Panc1 (cell line): ENCODE results near the gene ACER2. TPM values are rescaled to one million over a fixed set of nuclear protein-coding genes. Genes with fewer than 3 reads are reported as not detected.
"Not testable (repeated sequence)": the region's sequence is repeated elsewhere in the genome, so short reads cannot be mapped to it uniquely, and the experiment has no call there.

Experiments used
- ATAC-seq: fragments of 200-7000 bp; cut with Tn5 transposase; 2 replicates; pipeline ENCODE4 v1.9.1; 2020; ENCODE audit warnings: mild to moderate bottlenecking, moderate library complexity
- BruUV-seq: library from RNA; stranded (reverse); fragments of 400-500 nt; replicated peaks from 2 replicates; lab custom pipeline; 2021; lab: Mats Ljungman, UMichigan
- CTCF ChIA-PET: fragments of 300-600 bp; sonication (Branson Sonifier 250); formaldehyde crosslinking; loops from one replicate; lab custom pipeline; 2022; ENCODE audit warnings: antibody characterized with exemption; lab: Charles Lee
- POLR2A ChIA-PET: fragments of 300-600 bp; sonication (Branson Sonifier 250); formaldehyde crosslinking; loops from one replicate; lab custom pipeline; 2022; ENCODE audit warnings: antibody characterized with exemption; lab: Charles Lee
- DNase-seq: peaks from one replicate; pipeline ENCODE4 v3.0.0-alpha.2; 2010; ENCODE audit warnings: low read depth, low spot score
- H3K27ac ChIP-seq: 2 replicates; pipeline ENCODE4 v1.5.1; 2011; ENCODE audit warnings: mild to moderate bottlenecking, low read length, inconsistent platforms
- H3K27me3 ChIP-seq: fragments of 200-500 bp; sonication (Bioruptor generic); 2 replicates; pipeline ENCODE4 v1.6.0; 2014; ENCODE audit warnings: low read length, inconsistent platforms; ENCODE audit not compliant: control insufficient read depth, insufficient read depth
- H3K36me3 ChIP-seq: fragments of 200-500 bp; sonication (Bioruptor generic); 2 replicates; pipeline ENCODE4 v1.5.1; 2014; ENCODE audit warnings: inconsistent platforms, mild to moderate bottlenecking, low read length, moderate library complexity; ENCODE audit not compliant: control insufficient read depth, insufficient read depth
- H3K4me1 ChIP-seq: 2 replicates; pipeline ENCODE4 v1.5.1; 2011; ENCODE audit warnings: inconsistent platforms, mild to moderate bottlenecking, low read length, moderate library complexity; ENCODE audit not compliant: control insufficient read depth, insufficient read depth
- H3K4me3 ChIP-seq, 2 experiments: 2 replicates each; pipeline ENCODE4 v1.5.1; 2011 to 2012; ENCODE audit warnings: low read depth in 2 of 2, low read length in 2 of 2, mild to moderate bottlenecking in 2 of 2, inconsistent platforms in 1 of 2, moderate library complexity in 1 of 2
- H3K9me3 ChIP-seq: fragments of 200-500 bp; sonication (Bioruptor generic); 2 replicates; pipeline ENCODE4 v1.5.1; 2014; ENCODE audit warnings: low read depth, mild to moderate bottlenecking, inconsistent platforms, low read length, moderate library complexity; ENCODE audit not compliant: control insufficient read depth, insufficient read depth
- POLR2AphosphoS5 ChIP-seq: IDR thresholded peaks from 2 replicates; pipeline ENCODE4 v1.6.1; 2012; ENCODE audit warnings: mild to moderate bottlenecking, low read depth, low read length, moderate library complexity
- SIN3A ChIP-seq: IDR thresholded peaks from 2 replicates; pipeline ENCODE4 v1.6.1; 2012; ENCODE audit warnings: low read depth, mild to moderate bottlenecking, low read length, moderate library complexity, borderline replicate concordance; ENCODE audit not compliant: insufficient read depth
- TCF7L2 ChIP-seq: IDR thresholded peaks from 2 replicates; pipeline ENCODE4 v1.6.1; 2011; ENCODE audit warnings: mild to moderate bottlenecking, low read depth, low read length, inconsistent platforms
- in situ Hi-C: cut with HindIII; loops from 2 replicates; pipeline ENCODE4 v1.10.0; 2016; ENCODE audit warnings: low sequenced_read_pairs, low pct_unique_long_range_greater_than_20kb
- intact Hi-C: fragments of 100-400 bp; cut with micrococcal nuclease; formaldehyde crosslinking; loops from one replicate; pipeline ENCODE4 v1.10.0; 2022; ENCODE audit not compliant: unreplicated experiment
- total RNA-seq: library from RNA; stranded (reverse); gene quantifications from one replicate; pipeline ENCODE4 v1.2.1, GENCODE V29; 2021; ENCODE audit not compliant: unreplicated experiment
- TF ChIP-seq, protein P1 (sequence below): fragments of 450-650 bp; IDR thresholded peaks from 2 replicates; pipeline ENCODE4 v1.5.1; 2017; ENCODE audit warnings: mild to moderate bottlenecking
- TF ChIP-seq, protein P2 (sequence below), 2 experiments: IDR thresholded peaks; 2 replicates each; pipeline ENCODE4 v1.6.1; 2011 to 2012; ENCODE audit warnings: low read depth in 2 of 2, control low read depth in 1 of 2, low read length in 1 of 2, mild to moderate bottlenecking in 1 of 2, moderate library complexity in 1 of 2; ENCODE audit not compliant: insufficient read depth in 1 of 2

The ACER2 gene
- total RNA-seq, 1 experiment from 2014 or later, result 1.3 TPM

DNA sequence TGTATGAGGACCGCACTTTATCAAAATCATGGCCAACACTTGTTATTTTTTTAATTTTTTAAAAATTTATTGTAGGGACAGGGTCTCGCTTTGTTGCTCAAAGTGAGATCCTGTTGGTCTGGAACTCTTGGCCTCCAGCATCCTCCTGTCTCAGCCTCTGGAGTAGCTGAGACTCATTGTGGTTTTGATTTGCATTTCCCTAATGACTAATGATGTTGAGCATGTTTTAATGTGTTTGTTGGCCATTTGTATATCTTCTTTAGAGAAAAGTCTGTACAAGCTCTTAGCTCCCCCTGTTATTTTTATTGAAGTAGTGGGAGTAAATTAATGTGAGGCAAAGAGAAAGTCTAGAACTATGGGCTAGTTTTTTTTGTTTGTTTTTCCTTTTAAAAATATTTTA is 27.2 kb upstream of the ACER2 start:
- no peaks in the 10 kb centered on the region; the same call in 1 of the 2 replicates for H3K4me1 ChIP-seq
- ChIA-PET POLR2A (no interaction called here), CTCF (no interaction called here)
- no TSS peak for BruUV-seq
- H3K4me3 ChIP-seq, result no peak overlapping the region
- no peak for TF ChIP-seq TCF7L2
- TF ChIP-seq SIN3A, result no peak
- TF ChIP-seq POLR2AphosphoS5, result no peak
- TF ChIP-seq, protein P1, sequence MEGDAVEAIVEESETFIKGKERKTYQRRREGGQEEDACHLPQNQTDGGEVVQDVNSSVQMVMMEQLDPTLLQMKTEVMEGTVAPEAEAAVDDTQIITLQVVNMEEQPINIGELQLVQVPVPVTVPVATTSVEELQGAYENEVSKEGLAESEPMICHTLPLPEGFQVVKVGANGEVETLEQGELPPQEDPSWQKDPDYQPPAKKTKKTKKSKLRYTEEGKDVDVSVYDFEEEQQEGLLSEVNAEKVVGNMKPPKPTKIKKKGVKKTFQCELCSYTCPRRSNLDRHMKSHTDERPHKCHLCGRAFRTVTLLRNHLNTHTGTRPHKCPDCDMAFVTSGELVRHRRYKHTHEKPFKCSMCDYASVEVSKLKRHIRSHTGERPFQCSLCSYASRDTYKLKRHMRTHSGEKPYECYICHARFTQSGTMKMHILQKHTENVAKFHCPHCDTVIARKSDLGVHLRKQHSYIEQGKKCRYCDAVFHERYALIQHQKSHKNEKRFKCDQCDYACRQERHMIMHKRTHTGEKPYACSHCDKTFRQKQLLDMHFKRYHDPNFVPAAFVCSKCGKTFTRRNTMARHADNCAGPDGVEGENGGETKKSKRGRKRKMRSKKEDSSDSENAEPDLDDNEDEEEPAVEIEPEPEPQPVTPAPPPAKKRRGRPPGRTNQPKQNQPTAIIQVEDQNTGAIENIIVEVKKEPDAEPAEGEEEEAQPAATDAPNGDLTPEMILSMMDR, result no peak
- TF ChIP-seq, protein P2, sequence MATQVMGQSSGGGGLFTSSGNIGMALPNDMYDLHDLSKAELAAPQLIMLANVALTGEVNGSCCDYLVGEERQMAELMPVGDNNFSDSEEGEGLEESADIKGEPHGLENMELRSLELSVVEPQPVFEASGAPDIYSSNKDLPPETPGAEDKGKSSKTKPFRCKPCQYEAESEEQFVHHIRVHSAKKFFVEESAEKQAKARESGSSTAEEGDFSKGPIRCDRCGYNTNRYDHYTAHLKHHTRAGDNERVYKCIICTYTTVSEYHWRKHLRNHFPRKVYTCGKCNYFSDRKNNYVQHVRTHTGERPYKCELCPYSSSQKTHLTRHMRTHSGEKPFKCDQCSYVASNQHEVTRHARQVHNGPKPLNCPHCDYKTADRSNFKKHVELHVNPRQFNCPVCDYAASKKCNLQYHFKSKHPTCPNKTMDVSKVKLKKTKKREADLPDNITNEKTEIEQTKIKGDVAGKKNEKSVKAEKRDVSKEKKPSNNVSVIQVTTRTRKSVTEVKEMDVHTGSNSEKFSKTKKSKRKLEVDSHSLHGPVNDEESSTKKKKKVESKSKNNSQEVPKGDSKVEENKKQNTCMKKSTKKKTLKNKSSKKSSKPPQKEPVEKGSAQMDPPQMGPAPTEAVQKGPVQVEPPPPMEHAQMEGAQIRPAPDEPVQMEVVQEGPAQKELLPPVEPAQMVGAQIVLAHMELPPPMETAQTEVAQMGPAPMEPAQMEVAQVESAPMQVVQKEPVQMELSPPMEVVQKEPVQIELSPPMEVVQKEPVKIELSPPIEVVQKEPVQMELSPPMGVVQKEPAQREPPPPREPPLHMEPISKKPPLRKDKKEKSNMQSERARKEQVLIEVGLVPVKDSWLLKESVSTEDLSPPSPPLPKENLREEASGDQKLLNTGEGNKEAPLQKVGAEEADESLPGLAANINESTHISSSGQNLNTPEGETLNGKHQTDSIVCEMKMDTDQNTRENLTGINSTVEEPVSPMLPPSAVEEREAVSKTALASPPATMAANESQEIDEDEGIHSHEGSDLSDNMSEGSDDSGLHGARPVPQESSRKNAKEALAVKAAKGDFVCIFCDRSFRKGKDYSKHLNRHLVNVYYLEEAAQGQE (IDR thresholded peaks at IDR 0.05; ENCODE audit: insufficient read depth in 1 of 2, low read depth in 2 of 2, low read length in 1 of 2), result no peak
- in situ Hi-C loops (no loop called here), intact Hi-C loops (no loop called here)
- no peak for ATAC-seq
- H3K36me3 ChIP-seq, result peaks cover 13% of the 10 kb centered on the region
- no peak for DNase-seq
- H3K27me3 ChIP-seq, result no peaks in the 10 kb centered on the region
- no peak overlapping the region for H3K27ac ChIP-seq
- no peaks in the 10 kb centered on the region for H3K9me3 ChIP-seq

DNA sequence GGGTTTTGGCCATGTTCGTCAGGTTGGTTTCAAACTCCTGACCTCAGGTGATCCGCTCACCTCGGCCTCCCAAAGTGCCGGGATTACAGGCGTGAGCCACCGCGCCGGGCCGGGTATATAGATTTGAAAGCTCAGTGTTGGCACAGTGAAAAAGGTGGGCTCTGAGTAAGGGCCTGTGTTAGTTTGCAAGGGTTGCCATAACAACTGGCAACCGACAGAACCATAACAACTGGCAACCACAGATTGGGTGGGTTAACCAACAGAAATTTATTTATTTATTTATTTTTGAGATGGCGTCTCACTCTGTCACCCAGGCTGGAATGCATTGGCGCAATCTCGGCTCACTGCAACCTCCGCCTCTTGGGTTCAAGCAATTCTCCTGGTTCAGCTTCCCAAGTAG is 23.6 kb upstream of the ACER2 start:
- intact Hi-C loops, H3K36me3 ChIP-seq, CTCF ChIA-PET, H3K27me3 ChIP-seq, H3K9me3 ChIP-seq, H3K4me1 ChIP-seq, BruUV-seq, in situ Hi-C loops, H3K4me3 ChIP-seq, POLR2A ChIA-PET, H3K27ac ChIP-seq, ATAC-seq, DNase-seq: not testable (repeated sequence)

DNA sequence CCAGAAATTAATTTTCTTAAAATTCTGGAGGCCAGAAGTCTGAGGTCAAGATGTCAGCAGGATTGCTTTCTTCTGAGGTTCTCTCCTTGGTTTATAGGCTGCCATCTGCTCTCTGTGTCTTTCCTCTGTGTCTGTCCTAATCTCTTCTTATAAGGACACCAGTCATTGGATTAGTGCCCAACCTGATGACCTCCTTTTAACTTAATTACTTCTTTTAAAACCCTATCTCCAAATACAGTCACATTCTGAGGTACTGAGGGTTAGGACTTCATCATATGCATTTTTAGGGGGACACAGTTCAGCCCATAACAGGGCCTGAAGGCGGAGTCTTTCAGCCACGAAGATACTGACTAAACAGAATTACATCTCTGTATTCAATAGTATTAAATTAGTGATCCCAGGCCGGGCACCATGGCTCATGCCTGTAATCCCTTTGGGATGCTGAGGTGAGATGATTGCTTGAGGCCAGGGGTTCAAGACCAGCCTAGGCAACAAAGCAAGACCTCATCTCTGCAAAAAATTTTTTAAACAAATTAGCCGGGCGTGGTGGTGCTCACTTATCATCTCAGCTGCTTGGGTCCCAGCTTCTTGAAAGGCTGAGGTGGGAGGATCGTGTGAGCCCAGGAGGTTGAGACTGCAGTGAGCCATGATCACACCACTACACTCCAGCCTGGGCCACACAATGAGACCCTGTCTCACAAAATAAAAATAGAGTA is 22.9 kb upstream of the ACER2 start:
- ATAC-seq, result no peak
- intact Hi-C loops (no loop called here), in situ Hi-C loops (no loop called here)
- Histone ChIP-seq H3K36me3 (no peaks in the 10 kb centered on the region), H3K4me3 (no peak overlapping the region), H3K27ac (no peak overlapping the region), H3K9me3 (no peaks in the 10 kb centered on the region), H3K4me1 (no peaks in the 10 kb centered on the region; the same call in 1 of the 2 replicates), H3K27me3 (no peaks in the 10 kb centered on the region)
- no peak for TF ChIP-seq SIN3A
- TF ChIP-seq TCF7L2, result no peak
- TF ChIP-seq, protein P1, result no peak
- TF ChIP-seq, protein P2 (IDR thresholded peaks at IDR 0.05; ENCODE audit: insufficient read depth in 1 of 2, low read depth in 2 of 2, low read length in 1 of 2), result no peak
- TF ChIP-seq POLR2AphosphoS5, result no peak
- DNase-seq, result no peak
- ChIA-PET POLR2A (no interaction called here), CTCF (no interaction called here)
- no TSS peak for BruUV-seq
